Measurements from ENCODE around the gene PTPN5. TPM values are rescaled to one million over a fixed set of nuclear protein-coding genes. Genes with fewer than 3 reads are reported as not detected.
A peak's percentile ranks its signal among the peaks of the same experiment; 100 is the strongest.

PTPN5 gene
- total RNA-seq, 5 donors from 2014 or later (not counting 1 experiment from before 2014, with no cell fraction given), result 0.22 TPM; not detected in 4

DNA sequence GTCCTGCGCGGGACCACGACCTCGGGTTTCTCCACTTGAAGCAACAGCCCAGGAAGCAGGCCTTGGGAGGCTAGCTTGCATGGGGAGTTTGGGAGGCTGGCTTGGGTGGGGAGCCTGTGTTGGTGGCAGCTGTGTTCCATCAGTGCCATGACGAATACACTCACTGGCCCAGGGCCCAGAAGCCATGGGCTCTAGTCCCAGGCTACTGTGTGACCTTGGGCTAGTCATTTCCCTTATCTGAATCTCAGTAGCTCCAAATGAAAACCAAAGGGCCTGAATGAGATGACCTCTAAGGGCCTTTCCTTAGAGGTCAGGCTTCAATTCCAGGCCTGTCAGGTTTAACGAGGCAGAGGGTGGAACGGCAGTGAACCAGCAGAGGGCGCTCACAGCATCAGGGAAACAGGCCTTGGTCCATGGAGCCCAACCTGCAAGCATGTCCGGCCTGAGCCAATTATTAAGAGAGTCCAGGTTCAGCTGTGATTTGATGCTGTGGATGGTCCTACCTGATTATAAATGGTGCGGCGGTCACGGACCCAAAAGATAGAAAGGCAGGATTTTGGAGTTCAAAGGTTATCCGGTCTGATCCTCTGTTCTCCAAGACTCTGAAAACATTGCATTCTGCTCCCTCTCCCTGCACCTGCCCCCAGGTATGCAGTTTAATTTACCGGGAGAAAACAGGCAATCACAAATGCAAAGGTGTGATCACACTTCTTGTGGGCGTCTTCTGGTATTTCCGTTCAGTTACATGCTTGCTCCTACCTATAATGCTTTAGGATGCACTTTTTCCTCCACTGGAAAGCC, 15.9 kb downstream of the PTPN5 start:
- H3K27ac Mint-ChIP-seq, result no peak overlapping the region
- H3K9me3 Mint-ChIP-seq, result peaks cover 0 to 8% (median 3%) of the 10 kb centered on the region in 3 donors
- ATAC-seq (replicated peaks in 1 of 4) (peak in 1 of 4 experiments; percentile 37), DNase-seq (peak in 25 of 35 experiments; percentile 6 to 60 (median 24))
- 59% methylated on average over 12 of the region's 16 CpGs for WGBS (ENCODE audit: insufficient coverage)
- no peaks in the 10 kb centered on the region for H3K36me3 Mint-ChIP-seq
- Histone ChIP-seq H3K4me1 (ENCODE audit: control insufficient read depth in 1 of 2, extremely low read depth in 1 of 2, insufficient read depth in 2 of 2, low read length in 2 of 2) (peaks cover 0 to 7% of the 10 kb centered on the region in 2 experiments), H3K27me3 (replicated peaks in 1 of 2; ENCODE audit: control insufficient read depth in 2 of 2, extremely low read depth in 1 of 2, insufficient read depth in 2 of 2, low read length in 1 of 2) (peaks cover 0 to 25% of the 10 kb centered on the region in 2 experiments), H3K36me3 (ENCODE audit: control insufficient read depth in 2 of 2, extremely low read depth in 1 of 2, insufficient read depth in 1 of 2, low read length in 1 of 2) (no peaks in the 10 kb centered on the region), H3K9me3 (no peaks in the 10 kb centered on the region), H3K27ac (ENCODE audit: low read length) (no peak overlapping the region), H3K4me3 (ENCODE audit: control insufficient read depth in 1 of 2, extremely low read depth in 1 of 2, low read length in 1 of 2) (no peak overlapping the region)
- peaks cover 12 to 15% of the 10 kb centered on the region in 2 donors for H3K27me3 Mint-ChIP-seq
- H3K4me1 Mint-ChIP-seq, result peaks cover 9 to 11% (median 11%) of the 10 kb centered on the region in 3 donors
- CTCF ChIA-PET, result no interaction called here
- H3K4me3 Mint-ChIP-seq, result no peak overlapping the region
- POLR2A ChIA-PET, result interaction anchor here in 1 of 2 donors (0.6 kb wide), 1 partner anchor 243 kb away, joined by 3 read pairs; no protein-coding TSS in a partner anchor

DNA sequence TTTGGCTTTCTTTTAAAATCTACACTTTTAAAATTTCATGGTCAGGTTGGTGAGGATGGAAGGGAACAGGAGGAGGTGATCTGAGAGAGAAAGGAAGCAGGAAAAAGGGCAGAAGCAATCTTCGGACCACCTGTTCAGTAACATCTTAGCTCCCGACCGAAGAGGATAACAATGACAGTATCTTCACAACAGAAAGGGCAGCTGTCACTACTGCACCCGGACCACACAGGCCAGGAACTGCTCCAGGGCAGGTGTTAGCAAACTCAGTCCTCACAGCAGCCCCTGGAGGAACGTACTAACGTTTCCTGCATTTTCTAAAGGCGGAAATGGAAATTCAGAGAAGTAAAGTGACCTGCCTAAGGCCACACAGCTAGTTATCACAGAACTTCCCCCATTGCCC, 16.8 kb downstream of the PTPN5 start:
- no peak for DNase-seq
- peaks cover 0 to 7% of the 10 kb centered on the region in 2 experiments for H3K4me1 ChIP-seq (ENCODE audit: control insufficient read depth in 1 of 2, extremely low read depth in 1 of 2, insufficient read depth in 2 of 2, low read length in 2 of 2)
- H3K27ac ChIP-seq (ENCODE audit: low read length), result no peak overlapping the region
- Mint-ChIP-seq H3K27ac (no peak overlapping the region), H3K9me3 (peaks cover 0 to 8% (median 3%) of the 10 kb centered on the region in 3 donors), H3K4me3 (no peak overlapping the region), H3K36me3 (no peaks in the 10 kb centered on the region), H3K27me3 (peaks cover 12 to 18% of the 10 kb centered on the region in 2 donors), H3K4me1 (peaks cover 9 to 11% (median 11%) of the 10 kb centered on the region in 3 donors)
- H3K36me3 ChIP-seq (ENCODE audit: control insufficient read depth in 2 of 2, extremely low read depth in 1 of 2, insufficient read depth in 1 of 2, low read length in 1 of 2), result no peaks in the 10 kb centered on the region
- WGBS (ENCODE audit: insufficient coverage), result 89% methylated on average over 7 of the region's 7 CpGs
- POLR2A ChIA-PET, result no interaction called here
- no peak overlapping the region for H3K4me3 ChIP-seq (ENCODE audit: control insufficient read depth in 1 of 2, extremely low read depth in 1 of 2, low read length in 1 of 2)
- H3K27me3 ChIP-seq (replicated peaks in 1 of 2; ENCODE audit: control insufficient read depth in 2 of 2, extremely low read depth in 1 of 2, insufficient read depth in 2 of 2, low read length in 1 of 2), result peaks cover 0 to 28% of the 10 kb centered on the region in 2 experiments
- no peaks in the 10 kb centered on the region for H3K9me3 ChIP-seq
- CTCF ChIA-PET, result interaction anchor here (0.8 to 1.1 kb wide), 2 partner anchors 10 to 234 kb away, joined by 3 read pairs; no protein-coding TSS in a partner anchor
- ATAC-seq (replicated peaks in 1 of 4), result no peak

DNA sequence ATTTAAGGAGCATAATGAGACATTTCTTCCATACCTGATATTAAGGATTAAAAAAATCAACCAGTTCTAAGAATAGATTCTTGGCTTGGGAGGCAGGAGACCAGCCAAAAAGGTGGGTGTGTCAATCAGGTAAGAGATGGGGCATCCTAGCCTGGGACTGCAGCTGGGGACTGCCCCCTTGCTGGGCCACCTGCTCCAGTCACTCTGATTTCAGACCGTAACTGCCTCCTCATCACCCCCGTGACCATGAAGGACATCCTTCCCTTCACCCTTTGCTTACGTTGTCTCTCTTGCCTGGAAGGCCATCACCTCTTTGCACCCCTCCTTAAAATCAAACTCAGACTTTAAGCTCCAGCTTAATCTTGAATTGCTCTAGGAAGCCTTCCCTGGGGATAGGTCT, 17.9 kb downstream of the PTPN5 start:
- Histone ChIP-seq H3K4me3 (ENCODE audit: control insufficient read depth in 1 of 2, extremely low read depth in 1 of 2, low read length in 1 of 2) (no peak overlapping the region), H3K27ac (ENCODE audit: low read length) (no peak overlapping the region), H3K4me1 (ENCODE audit: control insufficient read depth in 1 of 2, extremely low read depth in 1 of 2, insufficient read depth in 2 of 2, low read length in 2 of 2) (peaks cover 0 to 3% of the 10 kb centered on the region in 2 experiments), H3K27me3 (replicated peaks in 1 of 2; ENCODE audit: control insufficient read depth in 2 of 2, extremely low read depth in 1 of 2, insufficient read depth in 2 of 2, low read length in 1 of 2) (peaks cover 0 to 30% of the 10 kb centered on the region in 2 experiments), H3K36me3 (ENCODE audit: control insufficient read depth in 2 of 2, extremely low read depth in 1 of 2, insufficient read depth in 1 of 2, low read length in 1 of 2) (no peaks in the 10 kb centered on the region), H3K9me3 (no peaks in the 10 kb centered on the region)
- ATAC-seq (replicated peaks in 1 of 4), result no peak
- WGBS (ENCODE audit: insufficient coverage), result 58% methylated on average over 3 of the region's 3 CpGs
- peaks cover 4 to 6% (median 5%) of the 10 kb centered on the region in 3 donors for H3K4me1 Mint-ChIP-seq
- H3K27ac Mint-ChIP-seq, result no peak overlapping the region
- H3K4me3 Mint-ChIP-seq, result no peak overlapping the region
- no peaks in the 10 kb centered on the region for H3K36me3 Mint-ChIP-seq
- peaks cover 0 to 4% (median 3%) of the 10 kb centered on the region in 3 donors for H3K9me3 Mint-ChIP-seq
- POLR2A ChIA-PET, result no interaction called here
- CTCF ChIA-PET, result interaction anchor here (0.6 to 1.1 kb wide), 2 partner anchors 9 to 233 kb away, joined by 3 read pairs; no protein-coding TSS in a partner anchor
- no peak for DNase-seq
- peaks cover 12 to 18% of the 10 kb centered on the region in 2 donors for H3K27me3 Mint-ChIP-seq

DNA sequence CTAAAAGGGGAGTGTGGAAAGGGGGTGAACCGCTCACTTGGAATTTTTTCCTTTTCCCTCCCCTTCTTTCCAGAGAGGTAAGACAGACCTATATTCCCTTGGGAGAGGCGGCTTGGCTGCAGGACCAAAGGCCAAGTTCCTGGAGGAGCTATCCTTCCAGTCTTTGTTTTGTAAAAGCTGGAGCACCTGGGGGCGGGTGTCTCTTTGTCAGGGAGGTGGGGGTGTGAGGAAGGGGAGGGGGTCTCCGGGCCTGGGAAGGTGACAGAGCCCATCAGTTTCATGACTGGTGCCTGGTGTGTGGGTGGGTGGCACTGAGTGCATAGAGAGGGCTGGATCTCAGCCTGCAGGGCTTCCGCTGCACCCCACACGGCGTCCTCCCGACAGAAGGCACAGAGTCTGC, 18.5 kb downstream of the PTPN5 start:
- H3K27me3 ChIP-seq (replicated peaks in 1 of 2; ENCODE audit: control insufficient read depth in 2 of 2, extremely low read depth in 1 of 2, insufficient read depth in 2 of 2, low read length in 1 of 2), result peaks cover 0 to 30% of the 10 kb centered on the region in 2 experiments
- no peak overlapping the region for H3K27ac Mint-ChIP-seq
- no peaks in the 10 kb centered on the region for H3K4me1 ChIP-seq (ENCODE audit: control insufficient read depth in 1 of 2, extremely low read depth in 1 of 2, insufficient read depth in 2 of 2, low read length in 2 of 2)
- H3K27ac ChIP-seq (ENCODE audit: low read length), result no peak overlapping the region
- ChIA-PET CTCF (no interaction called here), POLR2A (no interaction called here)
- H3K36me3 Mint-ChIP-seq, result no peaks in the 10 kb centered on the region
- DNase-seq (no peak), ATAC-seq (replicated peaks in 1 of 4) (no peak)
- no peak overlapping the region for H3K4me3 ChIP-seq (ENCODE audit: control insufficient read depth in 1 of 2, extremely low read depth in 1 of 2, low read length in 1 of 2)
- H3K9me3 ChIP-seq, result no peaks in the 10 kb centered on the region
- WGBS (ENCODE audit: insufficient coverage), result 84% methylated on average over 6 of the region's 8 CpGs
- no peaks in the 10 kb centered on the region for H3K9me3 Mint-ChIP-seq
- peaks cover 12 to 18% of the 10 kb centered on the region in 2 donors for H3K27me3 Mint-ChIP-seq
- H3K36me3 ChIP-seq (ENCODE audit: control insufficient read depth in 2 of 2, extremely low read depth in 1 of 2, insufficient read depth in 1 of 2, low read length in 1 of 2), result no peaks in the 10 kb centered on the region
- H3K4me1 Mint-ChIP-seq, result no peaks in the 10 kb centered on the region
- no peak overlapping the region for H3K4me3 Mint-ChIP-seq

DNA sequence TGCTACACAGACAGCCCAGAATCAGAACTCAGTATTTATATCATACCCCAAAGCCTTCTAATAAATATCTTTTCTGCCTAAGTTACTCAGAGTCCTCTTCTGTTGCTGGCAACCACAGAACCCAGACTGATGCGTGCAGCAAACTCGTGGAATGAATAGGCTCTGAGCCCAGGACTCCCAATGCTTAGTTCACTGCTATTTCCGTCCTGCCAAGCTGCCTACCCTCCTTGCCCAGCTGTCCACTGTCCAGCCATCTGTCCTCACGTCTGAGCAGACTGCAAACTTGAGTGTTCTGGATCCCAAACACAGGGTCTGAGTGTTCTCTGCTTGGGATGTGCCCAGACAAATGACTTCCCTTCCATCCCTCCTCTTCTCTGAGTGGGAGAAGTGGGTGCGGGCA, 19.4 kb downstream of the PTPN5 start:
- peaks cover 12 to 18% of the 10 kb centered on the region in 2 donors for H3K27me3 Mint-ChIP-seq
- H3K4me1 Mint-ChIP-seq, result no peaks in the 10 kb centered on the region
- peaks cover 0 to 30% of the 10 kb centered on the region in 2 experiments for H3K27me3 ChIP-seq (replicated peaks in 1 of 2; ENCODE audit: control insufficient read depth in 2 of 2, extremely low read depth in 1 of 2, insufficient read depth in 2 of 2, low read length in 1 of 2)
- no peaks in the 10 kb centered on the region for H3K36me3 ChIP-seq (ENCODE audit: control insufficient read depth in 2 of 2, extremely low read depth in 1 of 2, insufficient read depth in 1 of 2, low read length in 1 of 2)
- no peaks in the 10 kb centered on the region for H3K36me3 Mint-ChIP-seq
- no peaks in the 10 kb centered on the region for H3K4me1 ChIP-seq (ENCODE audit: control insufficient read depth in 1 of 2, extremely low read depth in 1 of 2, insufficient read depth in 2 of 2, low read length in 2 of 2)
- no peaks in the 10 kb centered on the region for H3K9me3 ChIP-seq
- no peak overlapping the region for H3K4me3 Mint-ChIP-seq
- ChIA-PET POLR2A (no interaction called here), CTCF (interaction anchor here in 1 of 2 donors (0.9 to 1.5 kb wide), 2 partner anchors 10 to 14 kb away, joined by 3 to 5 read pairs; no protein-coding TSS in a partner anchor)
- ATAC-seq (replicated peaks in 1 of 4) (no peak), DNase-seq (no peak)
- no peak overlapping the region for H3K27ac ChIP-seq (ENCODE audit: low read length)
- no peak overlapping the region for H3K27ac Mint-ChIP-seq
- no peaks in the 10 kb centered on the region for H3K9me3 Mint-ChIP-seq
- 38% methylated on average over 4 of the region's 5 CpGs for WGBS (ENCODE audit: insufficient coverage)
- no peak overlapping the region for H3K4me3 ChIP-seq (ENCODE audit: control insufficient read depth in 1 of 2, extremely low read depth in 1 of 2, low read length in 1 of 2)

GRCh38 chr11:18771266-18772035, 20.1 kb downstream of the PTPN5 start:
- no peak for ATAC-seq (replicated peaks in 1 of 4)
- Mint-ChIP-seq H3K4me1 (no peaks in the 10 kb centered on the region), H3K36me3 (no peaks in the 10 kb centered on the region), H3K27ac (no peak overlapping the region), H3K9me3 (no peaks in the 10 kb centered on the region), H3K4me3 (no peak overlapping the region), H3K27me3 (peaks cover 12 to 18% of the 10 kb centered on the region in 2 donors)
- Histone ChIP-seq H3K27me3 (replicated peaks in 1 of 2; ENCODE audit: control insufficient read depth in 2 of 2, extremely low read depth in 1 of 2, insufficient read depth in 2 of 2, low read length in 1 of 2) (peaks cover 0 to 30% of the 10 kb centered on the region in 2 experiments), H3K36me3 (ENCODE audit: control insufficient read depth in 2 of 2, extremely low read depth in 1 of 2, insufficient read depth in 1 of 2, low read length in 1 of 2) (no peaks in the 10 kb centered on the region), H3K4me1 (ENCODE audit: control insufficient read depth in 1 of 2, extremely low read depth in 1 of 2, insufficient read depth in 2 of 2, low read length in 2 of 2) (no peaks in the 10 kb centered on the region), H3K4me3 (ENCODE audit: control insufficient read depth in 1 of 2, extremely low read depth in 1 of 2, low read length in 1 of 2) (no peak overlapping the region), H3K9me3 (no peaks in the 10 kb centered on the region), H3K27ac (ENCODE audit: low read length) (no peak overlapping the region)
- WGBS (ENCODE audit: insufficient coverage), result 76% methylated on average over 7 of the region's 13 CpGs
- CTCF ChIA-PET, result interaction anchor here in 1 of 2 donors (0.9 to 1.5 kb wide), 2 partner anchors 9 to 13 kb away, joined by 3 to 5 read pairs; no protein-coding TSS in a partner anchor
- no peak for DNase-seq
- POLR2A ChIA-PET, result no interaction called here

Data from T-cell (primary cell).